Fibroblast of skin of left quadriceps (primary cell): ENCODE data around the gene DHX58.
"Not testable (repeated sequence)": the region's sequence is repeated elsewhere in the genome, so short reads cannot be mapped to it uniquely, and the experiment has no call there.

ENCODE experiments used
- DNase-seq, 2 experiments: peaks; one replicate each; pipeline ENCODE4 v3.0.0-alpha.2; 2013; ENCODE audit warnings: low read depth in 2 of 2

Gene DHX58

DNA sequence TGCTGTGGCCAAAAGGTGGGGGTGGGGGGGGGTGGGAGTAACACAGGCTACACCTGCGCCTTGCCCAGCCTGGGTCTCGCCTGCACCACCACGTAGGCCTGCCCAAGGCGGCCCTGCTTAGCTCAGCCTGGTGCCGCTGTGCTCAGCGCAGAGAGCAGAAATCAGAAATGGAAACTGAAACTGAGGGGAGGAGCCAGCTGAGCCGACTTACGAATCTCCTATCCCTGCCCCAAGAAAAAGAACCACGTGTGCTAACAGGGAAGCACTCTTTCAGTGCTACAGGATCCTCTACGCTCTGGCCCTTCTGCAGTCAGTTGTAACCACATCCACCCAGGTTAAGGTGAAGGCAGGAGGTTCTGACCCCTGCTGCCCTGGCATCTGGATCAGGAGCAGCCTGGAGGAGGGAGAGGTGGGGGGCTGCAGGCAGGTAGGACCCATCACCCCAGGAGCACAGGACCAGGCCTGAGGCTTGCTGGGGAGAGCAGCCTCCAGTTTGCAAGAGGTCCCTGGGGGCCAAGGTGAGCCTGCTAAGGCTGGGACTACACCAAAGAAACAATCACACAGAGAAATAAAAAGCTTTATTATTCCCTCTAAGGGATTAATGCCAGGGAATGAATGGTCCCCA lies at the start of gene DHX58:
DHX58 (minus strand) TSS at position 163 of the 625 bp plus-strand sequence. CDS start 822 bp downstream, outside the sequence.
- peak; percentile 54 to 58 for DNase-seq

DNA sequence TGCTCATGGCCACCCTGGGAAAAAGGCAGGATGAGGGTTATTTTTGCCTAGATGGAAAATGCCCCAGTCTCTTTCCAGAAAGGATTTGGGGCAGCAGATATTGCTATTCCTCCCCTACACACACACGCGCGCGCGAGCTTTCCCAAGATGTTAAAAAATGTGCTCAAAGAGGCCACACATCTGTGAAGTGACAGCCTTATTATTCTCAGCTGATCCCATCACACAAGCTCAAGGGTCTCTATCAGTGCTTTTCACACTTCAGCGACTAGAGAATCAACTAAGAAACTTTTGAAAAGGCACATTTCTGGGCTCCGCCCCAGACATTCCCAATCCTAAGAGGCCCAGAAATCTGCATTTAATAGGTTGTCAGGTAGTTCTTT lies 48.0 kb upstream of the DHX58 start:
- no peak for DNase-seq

GRCh38 chr17:42159796-42160530 lies 47.4 kb upstream of the DHX58 start:
- no peak for DNase-seq

DNA sequence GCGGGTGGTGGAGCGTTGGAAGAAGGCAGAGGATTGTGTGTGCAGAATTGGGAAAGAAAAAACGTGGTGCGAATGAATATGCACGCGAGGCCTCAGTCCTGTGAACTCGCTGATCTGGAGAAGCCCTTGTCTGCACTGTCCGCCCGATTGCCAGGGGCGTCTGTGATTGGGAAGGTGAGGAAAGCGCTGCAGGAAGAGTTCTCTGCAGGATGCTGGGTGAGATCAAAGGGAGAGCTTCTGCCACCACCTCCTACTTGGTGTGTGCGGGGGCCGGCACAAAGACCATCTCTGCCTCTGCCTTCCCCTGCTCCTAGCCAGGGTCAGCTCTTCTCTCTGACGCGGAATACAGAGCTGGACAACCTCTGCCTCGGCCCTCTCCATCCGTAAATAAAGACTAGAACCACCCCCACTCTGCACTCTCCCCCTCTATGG lies 43.1 kb upstream of the DHX58 start:
- no peak for DNase-seq

DNA sequence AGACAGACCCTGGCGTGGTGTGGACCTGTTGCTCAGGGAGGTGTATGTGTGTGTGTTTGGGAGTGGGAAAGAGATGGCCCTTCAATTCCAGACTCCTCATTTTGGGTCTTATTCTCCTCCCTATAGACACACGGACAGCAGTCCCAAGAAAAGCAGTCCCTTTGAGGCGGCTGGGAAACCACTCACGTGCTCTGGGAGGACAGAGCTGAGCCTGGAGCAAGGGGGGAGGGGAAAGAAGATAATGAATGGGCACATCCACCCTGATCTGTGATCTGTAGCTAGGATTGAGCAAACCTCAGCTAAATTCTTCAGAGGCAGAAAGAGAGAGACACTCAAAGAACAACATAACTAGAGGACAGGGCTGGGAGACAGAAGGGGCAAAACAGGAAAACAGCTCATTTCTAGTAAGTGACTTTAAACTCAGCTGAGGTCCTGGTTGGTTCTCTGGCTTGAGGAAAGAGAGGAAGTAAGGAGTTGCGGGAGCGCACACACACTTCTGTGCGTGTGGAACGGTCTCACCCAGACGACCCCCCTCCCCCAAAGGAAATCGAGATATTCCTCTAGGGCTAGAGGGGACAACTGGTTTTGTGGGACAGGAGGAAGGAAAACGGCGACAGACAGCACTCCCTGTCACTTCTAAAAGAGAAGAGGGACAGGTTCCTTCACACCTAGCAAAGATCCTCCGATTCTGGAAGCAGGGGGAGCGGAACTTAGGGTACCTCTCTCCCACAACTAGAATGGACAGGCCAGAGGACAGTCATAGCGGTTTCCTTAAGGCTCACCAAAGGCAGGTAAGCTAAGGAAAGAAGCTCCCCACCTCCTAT lies 41.6 kb upstream of the DHX58 start:
- no peak for DNase-seq

DNA sequence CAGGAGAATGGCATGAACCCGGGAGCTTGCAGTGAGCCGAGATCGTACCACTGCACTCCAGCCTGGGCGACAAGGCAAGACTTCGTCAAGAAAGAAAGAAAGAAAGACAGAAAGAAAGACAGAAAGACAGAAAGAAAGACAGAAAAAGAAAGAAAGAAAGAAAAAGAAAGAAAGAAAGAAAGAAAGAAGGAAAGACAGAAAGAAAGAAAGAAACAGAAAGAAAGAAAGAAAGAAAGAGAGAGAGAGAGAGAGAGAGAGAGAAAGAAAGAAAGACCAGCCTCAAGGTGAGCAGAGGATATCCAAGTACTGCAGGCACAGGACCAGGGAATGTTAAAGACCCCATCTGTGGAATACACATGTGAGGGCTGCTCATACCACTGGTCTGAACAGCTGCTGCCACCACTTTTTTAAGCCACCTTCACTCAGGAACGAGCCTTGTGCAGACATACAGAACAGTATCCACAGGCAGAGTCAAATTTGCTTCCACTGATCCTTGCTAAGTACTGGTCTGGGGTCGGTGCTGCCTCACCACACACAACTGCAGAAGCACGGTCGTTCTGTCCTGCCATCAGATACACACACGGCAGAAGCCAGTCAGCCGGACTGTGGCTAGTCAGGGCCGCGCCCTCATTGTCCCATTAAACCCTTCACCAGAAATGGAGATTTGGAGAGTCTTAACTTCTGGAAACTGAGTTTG lies 34.5 kb upstream of the DHX58 start:
- no peak for DNase-seq

DNA sequence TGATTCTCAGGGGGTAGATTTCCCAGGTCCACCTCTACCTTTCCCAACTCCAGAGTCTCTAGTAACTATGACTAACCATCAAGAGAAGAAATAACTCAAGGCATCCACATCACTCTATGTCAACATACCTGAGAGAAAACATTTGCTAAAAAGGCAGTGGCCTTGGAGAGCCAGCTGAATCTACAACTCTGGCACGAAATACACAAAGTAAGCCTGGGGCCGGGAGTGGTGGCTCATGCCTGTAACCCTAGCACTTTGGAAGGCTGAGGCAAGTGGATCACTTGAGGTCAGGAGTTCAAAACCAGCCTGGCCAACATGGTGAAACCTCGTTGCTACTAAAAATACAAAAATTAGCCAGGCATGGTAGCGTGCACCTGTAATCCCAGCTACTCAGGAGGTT lies 30.6 kb upstream of the DHX58 start:
- not testable (repeated sequence) for DNase-seq

GRCh38 chr17:42142371-42142896 lies 29.9 kb upstream of the DHX58 start:
- peak; percentile 42 to 46 for DNase-seq

DNA sequence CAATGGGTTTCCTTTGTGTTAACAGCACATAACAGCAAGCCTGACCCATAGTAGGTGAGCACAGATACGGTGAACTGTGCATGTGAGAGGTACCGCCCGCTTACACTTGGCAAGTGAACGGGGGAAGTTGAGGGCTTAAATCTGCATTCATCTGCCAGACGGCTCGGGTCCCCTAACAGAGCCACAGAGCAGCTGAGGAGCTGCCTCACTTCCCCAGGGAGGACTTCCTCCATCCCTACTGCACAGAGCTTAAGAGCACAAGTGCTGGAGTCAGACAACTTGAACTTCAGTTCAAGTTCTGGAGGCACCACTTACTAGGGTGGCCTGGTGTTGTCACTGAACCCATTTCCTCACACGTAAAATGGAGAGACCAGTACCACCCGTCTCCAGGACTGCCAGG lies 28.9 kb upstream of the DHX58 start:
- DNase-seq: no peak

- DNase-seq: not testable (repeated sequence)
These were observed 28.2 kb upstream of the DHX58 start for GRCh38 chr17:42140690-42141089.

DNA sequence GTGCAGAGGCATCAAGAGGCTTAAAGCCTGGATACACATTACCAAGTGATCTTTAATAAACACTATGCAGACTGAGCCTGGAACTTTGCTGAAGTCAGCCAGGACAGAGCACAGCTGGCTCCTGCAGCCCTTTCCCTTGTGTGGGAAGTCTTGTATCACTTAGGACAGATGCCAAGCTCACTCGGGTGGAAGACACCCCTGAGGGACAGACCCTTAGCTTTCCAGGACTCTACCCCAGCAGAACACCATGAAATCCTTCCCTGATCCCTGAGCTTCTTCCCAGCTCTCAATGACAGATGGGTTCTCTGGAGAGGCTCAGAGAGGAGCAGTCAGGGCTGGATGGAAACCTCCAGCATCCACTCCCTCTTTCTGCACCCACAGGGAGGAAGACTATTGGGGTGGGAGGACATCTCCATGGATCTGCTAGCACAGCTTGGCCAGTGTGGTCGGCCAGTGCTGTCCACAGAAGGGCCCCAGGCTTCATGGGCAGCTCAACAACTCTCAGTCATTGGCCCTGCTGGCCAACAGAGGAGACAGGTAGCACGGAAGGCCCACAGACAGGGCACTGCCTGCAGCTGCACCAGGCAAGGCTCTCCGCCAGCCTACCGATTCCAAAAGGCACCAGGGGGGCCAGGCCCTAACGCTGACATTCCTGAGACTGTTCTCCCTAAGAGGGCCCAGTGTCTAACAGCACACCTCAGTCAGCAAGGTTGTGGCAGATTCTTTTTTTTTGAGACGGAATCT lies 26.4 kb upstream of the DHX58 start:
- DNase-seq: no peak

- DNase-seq: no peak
These were observed 24.1 kb upstream of the DHX58 start for GRCh38 chr17:42136654-42137051.

DNA sequence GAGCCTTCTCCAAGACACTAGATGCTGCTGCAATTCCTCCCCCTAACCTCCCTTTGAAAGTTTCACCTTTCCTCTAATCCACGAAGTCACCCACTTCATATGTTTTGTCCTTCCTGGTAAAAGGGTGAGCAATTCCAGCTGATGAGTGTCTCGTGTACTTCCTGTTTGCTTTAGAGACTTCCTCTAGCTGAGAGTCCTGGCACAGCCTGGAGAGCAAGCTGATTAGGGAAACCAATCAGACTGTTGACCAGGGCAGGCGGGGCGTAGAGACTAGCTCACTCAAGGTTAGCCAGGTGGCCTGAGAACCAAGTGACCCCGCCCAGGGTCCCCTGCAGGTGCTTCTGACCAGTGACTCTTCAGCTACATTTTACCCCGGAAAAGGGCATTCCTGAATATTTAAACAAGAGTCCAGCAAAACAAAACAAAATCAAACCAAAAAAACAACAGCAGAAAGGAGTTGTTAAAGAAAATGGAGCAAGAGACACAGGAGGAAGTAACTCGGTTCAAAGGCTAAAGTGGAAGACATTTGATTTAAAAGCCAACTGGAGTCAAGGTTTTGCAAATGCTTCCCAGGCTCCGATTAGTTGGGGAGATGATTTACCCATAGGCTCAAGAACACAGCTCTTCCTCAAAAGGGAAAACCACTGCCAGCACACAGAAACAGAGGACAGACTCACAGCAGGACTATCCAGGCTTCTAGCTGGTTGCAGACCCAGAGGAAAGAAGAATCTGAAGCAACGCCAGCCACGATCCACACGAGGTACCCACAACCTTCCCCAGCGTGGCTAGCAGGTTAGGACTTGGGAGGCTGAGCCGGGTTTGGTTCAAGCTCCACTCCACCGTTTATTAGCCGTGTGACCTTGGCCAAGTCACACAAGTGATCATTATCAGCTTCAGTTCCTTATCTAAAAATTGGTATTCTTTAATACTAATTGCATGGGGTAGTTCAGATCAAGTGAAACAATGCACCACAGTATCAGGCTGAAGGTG lies 23.4 kb upstream of the DHX58 start:
- no peak for DNase-seq

- no peak for DNase-seq
These were observed 22.6 kb upstream of the DHX58 start for GRCh38 chr17:42135151-42135550.

- no peak for DNase-seq
These were observed 21.0 kb upstream of the DHX58 start for GRCh38 chr17:42133461-42134041.

DNA sequence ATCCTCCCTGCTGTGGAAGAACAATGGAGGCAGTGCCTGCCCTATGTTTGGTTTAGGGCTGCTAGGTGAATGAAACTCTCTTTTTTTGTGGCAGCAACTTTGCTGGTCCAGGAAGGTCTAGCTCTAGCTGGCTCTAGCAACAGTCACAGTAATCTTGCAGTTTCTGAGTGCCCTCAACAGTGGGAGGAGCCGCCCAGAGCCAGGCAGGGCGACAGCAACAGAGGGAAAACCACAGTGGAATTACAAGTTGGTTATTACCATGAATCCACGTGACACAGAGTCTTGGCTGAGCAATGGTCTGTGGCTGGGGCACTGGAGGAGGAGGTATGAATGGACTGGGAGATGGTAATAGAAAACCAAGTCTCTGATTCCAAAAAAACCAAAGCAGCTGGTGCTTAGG lies 20.4 kb upstream of the DHX58 start:
- DNase-seq: peak in 1 of 2 experiments; percentile 16

DNA sequence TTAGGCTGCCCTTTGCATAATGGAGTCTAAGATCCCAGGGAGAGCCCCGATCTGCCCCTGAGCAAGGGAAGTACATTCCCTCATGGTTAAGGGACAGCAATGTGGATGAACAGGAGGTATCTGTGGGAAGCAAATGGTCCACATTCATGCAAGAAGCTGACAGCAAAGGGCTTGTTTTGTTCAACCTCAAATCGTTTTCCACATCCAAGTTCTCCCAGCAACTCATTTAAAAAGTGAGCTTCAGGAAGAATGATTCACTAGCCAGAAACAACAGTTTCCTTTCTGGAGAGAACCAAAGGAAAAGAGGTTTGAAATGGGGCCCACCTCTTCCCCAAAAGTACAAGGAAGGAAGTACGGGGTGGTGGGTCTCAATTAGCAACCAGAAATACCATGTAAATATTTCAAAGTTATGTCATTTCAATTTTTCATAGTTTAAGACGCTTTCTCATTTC lies 19.5 kb upstream of the DHX58 start:
- no peak for DNase-seq

DNA sequence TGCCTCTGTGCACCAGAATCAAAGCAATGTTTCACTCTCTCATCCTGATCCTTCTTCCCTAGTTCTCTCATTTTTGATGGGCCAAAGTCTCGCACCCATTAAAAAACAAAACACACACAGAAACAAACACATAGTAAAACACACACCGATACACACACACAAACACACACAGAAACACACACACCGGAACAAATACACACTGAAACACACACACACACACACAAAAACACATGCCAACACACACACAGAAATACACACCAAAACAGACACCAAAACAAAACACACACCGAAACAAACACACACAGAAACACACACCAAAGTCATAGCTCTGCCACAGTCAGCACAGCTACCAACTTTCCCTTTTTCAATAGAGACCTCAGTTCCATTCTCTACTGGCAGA lies 18.7 kb upstream of the DHX58 start:
- DNase-seq: no peak

GRCh38 chr17:42130310-42130936 lies 17.9 kb upstream of the DHX58 start:
- DNase-seq: no peak
